D721Med (cell line): ENCODE measurements around the gene CTXN1.

Source experiments
- DNase-seq: peaks from one replicate; pipeline ENCODE4 v3.0.0; 2011; ENCODE audit warnings: low spot score; ENCODE audit not compliant: insufficient read length
- FAIRE-seq: peaks from 2 replicates; lab custom pipeline; 2011; peaks lifted over from hg19 to GRCh38; lab: Jason Lieb, UNC
- CTCF ChIP-seq: IDR thresholded peaks from 2 replicates; pipeline ENCODE4 v1.5.1; 2012; ENCODE audit warnings: mild to moderate bottlenecking, control low read depth; ENCODE audit not compliant: insufficient read depth; ENCODE audit errors: missing control alignments

The CTXN1 gene

DNA sequence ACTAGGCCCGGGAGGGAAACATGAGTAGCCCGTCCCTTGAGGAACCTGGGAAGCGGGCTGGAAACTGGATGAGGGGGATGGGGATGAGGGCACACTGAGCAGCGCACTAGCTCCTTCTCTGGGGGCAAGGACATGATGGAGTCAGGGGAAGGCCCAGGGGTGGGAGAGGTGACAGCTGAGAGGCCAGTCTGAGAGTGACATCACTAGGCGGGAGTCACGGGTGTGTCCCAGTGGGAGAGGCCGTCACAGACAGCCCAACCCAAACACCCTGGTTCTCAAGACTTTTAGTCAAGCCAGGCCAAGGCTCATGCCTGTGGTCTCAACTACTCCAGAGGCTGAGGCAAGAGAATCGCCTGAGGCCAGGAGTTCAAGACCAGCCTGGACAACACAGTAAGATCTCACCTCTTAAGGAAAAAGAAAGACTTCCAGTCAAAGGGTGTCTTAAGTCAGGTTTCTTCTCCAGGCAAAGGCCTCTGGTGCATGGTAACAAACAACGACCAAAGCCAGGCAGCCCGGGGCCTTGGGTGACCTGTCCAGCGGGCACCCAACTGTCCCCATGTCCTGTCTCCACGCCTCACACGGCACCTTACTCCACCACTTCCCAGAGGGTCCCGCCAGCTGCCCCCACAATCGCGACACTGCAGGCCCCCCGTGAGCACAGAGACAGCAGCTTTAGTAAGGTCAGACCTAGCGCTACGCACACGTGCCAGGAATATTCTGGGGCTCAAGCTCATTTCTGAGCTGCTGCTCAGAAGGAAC lies 43.0 kb upstream of the CTXN1 start:
- no peak for DNase-seq
- TF ChIP-seq CTCF, result no peak
- no peak for FAIRE-seq

DNA sequence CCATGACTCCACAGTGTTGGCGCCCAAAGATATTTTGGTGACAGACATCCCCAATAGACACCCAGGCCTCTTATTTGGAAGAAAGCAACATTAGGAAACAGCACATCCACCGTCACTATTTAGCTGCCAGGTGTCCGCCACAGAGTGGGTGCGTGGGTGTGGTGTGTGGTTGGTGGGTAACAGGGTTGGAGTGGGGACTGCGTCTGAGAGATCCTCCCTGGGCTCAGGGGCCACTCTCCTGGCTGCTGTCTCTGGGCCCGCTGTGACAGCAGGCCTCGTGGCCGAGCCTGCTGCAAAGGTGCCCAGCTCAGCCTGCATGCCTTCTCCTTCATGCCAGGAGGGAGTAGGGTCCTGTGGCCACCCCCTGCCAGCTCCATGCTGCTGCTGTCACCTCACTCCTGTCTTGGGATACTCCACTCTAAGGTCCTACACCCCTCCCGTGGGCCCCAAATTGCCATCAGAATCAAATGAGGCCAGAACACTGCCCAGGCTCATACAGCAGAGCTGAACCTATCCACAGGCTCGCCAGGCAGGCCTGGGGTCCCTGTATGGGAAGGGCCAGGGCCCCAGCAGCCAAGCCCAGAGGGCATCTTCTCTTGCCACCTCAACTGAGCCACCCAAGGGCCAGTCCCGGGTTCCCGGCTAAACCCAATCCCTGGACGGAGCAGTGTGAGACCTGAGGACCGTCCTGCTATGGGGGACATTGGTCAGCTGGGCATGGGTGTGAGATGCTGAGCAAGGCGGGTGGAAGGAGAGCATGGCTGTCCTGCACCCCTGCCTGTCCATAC lies 42.3 kb upstream of the CTXN1 start:
- no peak for TF ChIP-seq CTCF

DNA sequence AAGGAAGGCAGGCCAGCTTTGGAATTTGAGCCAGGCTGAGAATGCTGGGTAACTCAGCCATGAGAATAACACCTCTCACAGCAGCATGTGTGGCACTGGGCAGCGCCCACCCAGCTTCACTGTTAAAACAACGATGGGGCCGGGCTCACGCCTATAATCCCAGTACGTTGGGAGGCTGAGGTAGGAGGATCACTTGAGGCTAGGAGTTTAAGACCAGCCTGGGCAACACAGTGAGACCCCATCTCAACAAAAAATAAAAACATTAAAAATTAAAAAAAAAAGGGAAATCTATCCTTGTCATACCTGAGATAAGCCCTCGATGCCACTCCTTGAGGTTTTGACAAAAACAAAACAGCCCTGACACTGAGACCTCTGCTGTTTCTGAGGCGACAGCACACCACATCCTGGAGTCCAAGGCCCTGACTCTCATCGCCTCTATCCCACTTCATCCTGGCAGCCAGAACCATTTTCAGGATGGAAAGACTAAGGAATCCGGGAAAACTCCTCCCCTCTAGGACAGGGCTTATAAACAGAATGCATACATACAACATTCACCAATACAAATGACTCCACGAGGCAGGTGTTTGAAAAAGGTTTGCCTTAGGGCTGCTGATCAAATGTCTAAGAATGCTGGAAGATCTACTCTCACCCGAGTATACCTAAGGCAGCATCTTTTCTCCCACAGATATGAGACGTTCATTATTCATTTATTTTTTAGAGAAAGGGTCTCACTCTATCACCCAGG lies 40.2 kb upstream of the CTXN1 start:
- no peak for FAIRE-seq

More for the DNA sequence above, 42.3 kb upstream of the CTXN1 start:
- DNase-seq, result no peak
- no peak for FAIRE-seq

GRCh38 chr19:7965259-7965841 lies 39.4 kb upstream of the CTXN1 start:
- FAIRE-seq (no peak), DNase-seq (no peak)
- TF ChIP-seq CTCF, result no peak

More for the DNA sequence above, 40.2 kb upstream of the CTXN1 start:
- no peak for TF ChIP-seq CTCF
- no peak for DNase-seq

GRCh38 chr19:7963566-7963965 lies 37.6 kb upstream of the CTXN1 start:
- FAIRE-seq (no peak), DNase-seq (no peak)
- TF ChIP-seq CTCF, result no peak

DNA sequence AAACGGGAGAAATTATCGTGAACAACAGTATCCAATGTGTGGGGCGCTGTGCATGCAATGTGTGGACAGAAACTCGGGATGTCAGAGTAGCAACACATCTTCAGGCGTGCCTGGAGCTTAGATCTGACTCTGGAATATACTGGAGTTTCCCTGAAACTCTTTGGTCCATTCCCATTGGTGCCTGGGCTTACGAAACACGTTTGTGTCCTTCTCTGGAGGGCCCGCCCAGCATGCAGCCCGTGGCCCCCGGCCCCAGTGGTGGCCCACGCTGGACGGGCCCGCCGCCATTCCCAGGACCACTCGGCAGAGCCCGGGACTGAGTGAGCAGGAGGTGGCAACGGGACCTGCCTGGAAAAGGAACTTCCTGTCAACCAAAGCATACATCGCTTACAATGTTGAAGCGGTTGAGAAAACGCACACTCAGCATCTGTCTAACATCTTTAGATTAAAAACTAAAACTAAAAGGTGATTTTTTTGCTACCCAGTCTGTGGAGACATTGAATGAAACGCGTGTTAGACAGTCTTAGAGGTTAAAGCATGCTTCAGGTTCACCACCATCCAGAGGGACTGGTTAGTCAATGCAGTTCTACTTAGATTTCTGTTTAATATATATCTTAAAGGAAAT lies 36.8 kb upstream of the CTXN1 start:
- no peak for TF ChIP-seq CTCF
- FAIRE-seq, result no peak

More for the DNA sequence above, 36.8 kb upstream of the CTXN1 start:
- DNase-seq, result no peak
